Endodermal cell (in vitro differentiated cells): ENCODE results near the gene ARL6IP4. TPM values are rescaled to one million over a fixed set of nuclear protein-coding genes. Genes with fewer than 3 reads are reported as not detected.

Source experiments
- DNase-seq: peaks from one replicate; pipeline ENCODE4 v3.0.0-alpha.2; 2017
- H3K27ac ChIP-seq: 2 replicates; pipeline ENCODE4 v1.5.1; 2013; ENCODE audit warnings: mild to moderate bottlenecking, low read depth, low read length, moderate library complexity
- H3K27me3 ChIP-seq: 2 replicates; pipeline ENCODE4 v1.6.1; 2013; ENCODE audit warnings: mild to moderate bottlenecking, low read length, moderate library complexity; ENCODE audit not compliant: insufficient read depth, control insufficient read depth, poor library complexity, severe bottlenecking
- H3K36me3 ChIP-seq: 2 replicates; pipeline ENCODE4 v1.7.0; 2013; ENCODE audit warnings: mild to moderate bottlenecking, low read length, moderate library complexity; ENCODE audit not compliant: control insufficient read depth, insufficient read depth
- H3K4me1 ChIP-seq: one replicate; pipeline ENCODE4 v1.7.0; 2013; ENCODE audit warnings: low read length; ENCODE audit not compliant: control insufficient read depth, insufficient read depth
- H3K4me3 ChIP-seq: 2 replicates; pipeline ENCODE4 v1.5.1; 2013; ENCODE audit warnings: mild to moderate bottlenecking, low read length, moderate library complexity
- H3K9ac ChIP-seq: 2 replicates; pipeline ENCODE4 v1.6.1; 2013; ENCODE audit warnings: mild to moderate bottlenecking, low read length, moderate library complexity; ENCODE audit not compliant: poor library complexity, severe bottlenecking; ENCODE audit errors: extremely low read depth
- H3K9me3 ChIP-seq: 2 replicates; pipeline ENCODE4 v1.6.1; 2013; ENCODE audit warnings: mild to moderate bottlenecking, low read length, moderate library complexity; ENCODE audit not compliant: control insufficient read depth
- H3K27ac Mint-ChIP-seq: 2 replicates; pipeline ENCODE4 v1.8.0; 2020; ENCODE audit warnings: mixed read lengths
- H3K27me3 Mint-ChIP-seq: 2 replicates; pipeline ENCODE4 v1.8.0; 2021; ENCODE audit warnings: mild to moderate bottlenecking, mixed read lengths; ENCODE audit not compliant: insufficient read depth
- H3K36me3 Mint-ChIP-seq: 2 replicates; pipeline ENCODE4 v1.8.0; 2020; ENCODE audit warnings: low read depth, mixed read lengths
- H3K4me1 Mint-ChIP-seq: 2 replicates; pipeline ENCODE4 v1.8.0; 2020; ENCODE audit warnings: mixed read lengths
- H3K4me3 Mint-ChIP-seq: 2 replicates; pipeline ENCODE4 v1.8.0; 2020; ENCODE audit warnings: mild to moderate bottlenecking, moderate library complexity, mixed read lengths
- H3K9me3 Mint-ChIP-seq: 2 replicates; pipeline ENCODE4 v1.8.0; 2020; ENCODE audit warnings: mild to moderate bottlenecking, mixed read lengths
- WGBS, 2 experiments: methylation state at CpG; one replicate each; pipeline versions ENCODE4 v1.1.5 to v1.1.7; 2013; ENCODE audit warnings: missing lambda C conversion rate in 2 of 2, mixed read lengths in 1 of 2; ENCODE audit not compliant: insufficient coverage in 1 of 2, insufficient read length in 1 of 2; 5-methylcytosine and 5-hydroxymethylcytosine counted together
- total RNA-seq, 2 donors: library from RNA; stranded (reverse); fragmentation: NEBNext Ultra II Directional in 1 of 2; extraction: Animal tissue kit (Norgen Biotek cat#: 25700) in 1 of 2; gene quantifications; 2 replicates in 1 of 2; 3 replicates in 1 of 2; pipeline ENCODE4 v1.2.1, GENCODE V29; 2021
- TF ChIP-seq, protein P1 (sequence below): fragments of 200-600 bp; sonication (generic); conservative IDR thresholded peaks from 2 replicates; pipeline ENCODE4 v1.5.0; 2021; ENCODE audit warnings: antibody characterized with exemption, mild to moderate bottlenecking

Gene ARL6IP4
- total RNA-seq, 2 donors from 2014 or later: 136 to 149 TPM

- no peaks in the 10 kb centered on the region for H3K9me3 Mint-ChIP-seq
- no peaks in the 10 kb centered on the region for H3K27me3 Mint-ChIP-seq
- H3K9ac ChIP-seq: no peak overlapping the region
- H3K9me3 ChIP-seq: no peaks in the 10 kb centered on the region
- H3K4me1 Mint-ChIP-seq: peaks cover 2% of the 10 kb centered on the region
- WGBS, 2 experiments: 83 to 94% methylated on average over 1 of the region's 1 CpG
- peaks cover 2% of the 10 kb centered on the region for H3K36me3 Mint-ChIP-seq
- H3K27me3 ChIP-seq: no peaks in the 10 kb centered on the region
- no peak overlapping the region for H3K27ac ChIP-seq
- no peak overlapping the region for H3K27ac Mint-ChIP-seq
- no peak overlapping the region for H3K4me3 ChIP-seq
- TF ChIP-seq, protein P1, sequence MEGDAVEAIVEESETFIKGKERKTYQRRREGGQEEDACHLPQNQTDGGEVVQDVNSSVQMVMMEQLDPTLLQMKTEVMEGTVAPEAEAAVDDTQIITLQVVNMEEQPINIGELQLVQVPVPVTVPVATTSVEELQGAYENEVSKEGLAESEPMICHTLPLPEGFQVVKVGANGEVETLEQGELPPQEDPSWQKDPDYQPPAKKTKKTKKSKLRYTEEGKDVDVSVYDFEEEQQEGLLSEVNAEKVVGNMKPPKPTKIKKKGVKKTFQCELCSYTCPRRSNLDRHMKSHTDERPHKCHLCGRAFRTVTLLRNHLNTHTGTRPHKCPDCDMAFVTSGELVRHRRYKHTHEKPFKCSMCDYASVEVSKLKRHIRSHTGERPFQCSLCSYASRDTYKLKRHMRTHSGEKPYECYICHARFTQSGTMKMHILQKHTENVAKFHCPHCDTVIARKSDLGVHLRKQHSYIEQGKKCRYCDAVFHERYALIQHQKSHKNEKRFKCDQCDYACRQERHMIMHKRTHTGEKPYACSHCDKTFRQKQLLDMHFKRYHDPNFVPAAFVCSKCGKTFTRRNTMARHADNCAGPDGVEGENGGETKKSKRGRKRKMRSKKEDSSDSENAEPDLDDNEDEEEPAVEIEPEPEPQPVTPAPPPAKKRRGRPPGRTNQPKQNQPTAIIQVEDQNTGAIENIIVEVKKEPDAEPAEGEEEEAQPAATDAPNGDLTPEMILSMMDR: no peak
- H3K36me3 ChIP-seq: no peaks in the 10 kb centered on the region
- H3K4me1 ChIP-seq: no peaks in the 10 kb centered on the region
- no peak for DNase-seq
- H3K4me3 Mint-ChIP-seq: no peak overlapping the region
Observed at GRCh38 chr12:123010110-123010509, 29.6 kb downstream of the ARL6IP4 start.

DNA sequence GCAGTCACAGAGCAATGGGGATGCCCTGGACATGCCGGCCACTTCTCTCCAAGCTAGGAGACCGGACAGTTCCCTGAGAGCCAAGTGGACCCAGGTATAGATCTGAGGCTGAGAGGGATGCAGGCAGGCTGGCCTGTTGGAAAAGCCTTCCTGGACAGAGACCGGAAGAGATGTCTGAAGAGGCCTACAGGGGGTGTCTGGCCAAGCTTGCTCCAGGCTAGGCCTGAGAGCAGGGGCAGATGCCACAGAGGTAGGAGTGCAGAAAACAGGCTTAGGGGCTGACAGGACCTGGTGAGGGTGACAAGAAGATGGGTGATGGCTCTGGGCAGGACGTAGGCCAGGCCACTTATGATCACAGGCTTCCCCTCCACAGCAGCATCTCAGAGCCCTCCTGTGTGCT is 30.2 kb downstream of the ARL6IP4 start:
- Histone ChIP-seq H3K27ac (no peak overlapping the region), H3K9ac (no peak overlapping the region), H3K4me3 (no peak overlapping the region), H3K4me1 (no peaks in the 10 kb centered on the region), H3K27me3 (no peaks in the 10 kb centered on the region), H3K9me3 (no peaks in the 10 kb centered on the region), H3K36me3 (no peaks in the 10 kb centered on the region)
- Mint-ChIP-seq H3K27ac (no peak overlapping the region), H3K27me3 (no peaks in the 10 kb centered on the region), H3K9me3 (no peaks in the 10 kb centered on the region), H3K4me3 (no peak overlapping the region), H3K4me1 (peaks cover 2% of the 10 kb centered on the region), H3K36me3 (peaks cover 4% of the 10 kb centered on the region)
- DNase-seq: no peak
- TF ChIP-seq, protein P1: peak; percentile 50
- 94 to 100% methylated on average over 1 to 4 of the region's 4 CpGs for WGBS, 2 experiments

DNA sequence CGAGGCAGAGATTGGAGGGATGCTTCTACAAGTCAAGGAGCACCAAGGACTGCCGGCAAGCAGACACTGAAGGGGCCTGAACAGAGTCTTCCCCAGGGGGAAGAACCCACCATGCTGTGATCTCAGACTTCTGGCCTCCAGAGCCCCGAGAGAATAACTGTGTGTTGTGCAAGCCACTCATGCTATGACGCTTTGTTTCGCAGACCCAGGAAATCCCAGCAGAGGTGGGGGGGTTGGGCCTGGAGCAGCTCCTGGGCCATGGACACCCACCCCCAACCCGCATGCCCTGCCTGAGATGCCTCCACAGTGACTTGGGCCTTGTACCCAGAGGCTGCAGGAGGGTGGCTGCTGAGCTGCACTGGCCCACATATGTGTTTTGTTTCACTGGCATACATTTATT is 31.2 kb downstream of the ARL6IP4 start:
- Histone ChIP-seq H3K9me3 (no peaks in the 10 kb centered on the region), H3K9ac (no peak overlapping the region), H3K27me3 (no peaks in the 10 kb centered on the region), H3K4me3 (no peak overlapping the region), H3K27ac (no peak overlapping the region), H3K36me3 (no peaks in the 10 kb centered on the region), H3K4me1 (no peaks in the 10 kb centered on the region)
- TF ChIP-seq, protein P1: no peak
- no peak for DNase-seq
- H3K4me3 Mint-ChIP-seq: no peak overlapping the region
- peaks cover 8% of the 10 kb centered on the region for H3K36me3 Mint-ChIP-seq
- peaks cover 2% of the 10 kb centered on the region for H3K4me1 Mint-ChIP-seq
- no peaks in the 10 kb centered on the region for H3K9me3 Mint-ChIP-seq
- H3K27me3 Mint-ChIP-seq: no peaks in the 10 kb centered on the region
- 88 to 92% methylated on average over 5 to 6 of the region's 6 CpGs for WGBS, 2 experiments
- H3K27ac Mint-ChIP-seq: peak overlapping the region; percentile 35
